BLaER1 (cell line): Measurements from ENCODE around the gene GALNTL6.
"Not testable (repeated sequence)": the region's sequence is repeated elsewhere in the genome, so short reads cannot be mapped to it uniquely, and the experiment has no call there.

ENCODE experiments used
- H3K27ac ChIP-seq: shearing (Covaris generic); formaldehyde crosslinking; 2 replicates; pipeline ENCODE4 v1.8.1; 2022
- H3K27me3 ChIP-seq: shearing (Covaris generic); formaldehyde crosslinking; 2 replicates; pipeline ENCODE4 v1.8.1; 2022
- H3K36me3 ChIP-seq: shearing (Covaris generic); formaldehyde crosslinking; 2 replicates; pipeline ENCODE4 v1.8.1; 2022
- H3K4me1 ChIP-seq: shearing (Covaris generic); formaldehyde crosslinking; 2 replicates; pipeline ENCODE4 v1.8.1; 2022
- H3K4me2 ChIP-seq: shearing (Covaris generic); formaldehyde crosslinking; 2 replicates; pipeline ENCODE4 v1.8.1; 2022
- H3K4me3 ChIP-seq: shearing (Covaris generic); formaldehyde crosslinking; 2 replicates; pipeline ENCODE4 v1.8.1; 2022
- H3K9ac ChIP-seq: shearing (Covaris generic); formaldehyde crosslinking; 2 replicates; pipeline ENCODE4 v1.8.1; 2022
- H3K9me3 ChIP-seq: shearing (Covaris generic); formaldehyde crosslinking; 2 replicates; pipeline ENCODE4 v1.8.1; 2022
- H4K20me1 ChIP-seq: shearing (Covaris generic); formaldehyde crosslinking; 2 replicates; pipeline ENCODE4 v1.8.1; 2022
- Cebpa-rat ChIP-seq: shearing (Covaris generic); IDR thresholded peaks from 2 replicates; pipeline ENCODE4 v1.8.1; 2022

The GALNTL6 gene

DNA sequence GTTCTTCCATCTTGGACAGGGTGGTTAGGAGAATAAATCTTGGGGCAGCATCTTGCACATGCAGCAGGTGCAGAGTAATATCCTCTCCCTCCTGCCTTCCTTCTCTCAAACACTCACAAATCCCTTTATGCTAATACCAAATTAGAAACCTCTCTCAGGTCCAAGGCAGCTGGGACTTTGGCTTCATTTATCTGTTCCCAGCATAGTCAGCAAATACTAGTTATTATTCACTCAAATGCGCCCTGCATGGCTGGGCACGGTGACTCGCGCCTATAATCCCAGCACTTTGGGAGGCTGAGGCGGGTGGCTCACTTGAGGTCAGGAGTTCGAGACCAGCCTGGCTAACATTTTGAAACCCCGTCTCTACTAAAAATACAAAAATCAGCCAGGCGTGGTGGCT, 1199.4 kb downstream of the GALNTL6 start:
- H3K27me3 ChIP-seq = no peaks in the 10 kb centered on the region
- no peak overlapping the region for H3K4me2 ChIP-seq
- H3K4me1 ChIP-seq = peaks cover 23% of the 10 kb centered on the region
- no peak overlapping the region for H3K27ac ChIP-seq
- no peak overlapping the region for H3K9ac ChIP-seq
- no peaks in the 10 kb centered on the region for H3K9me3 ChIP-seq
- H3K4me3 ChIP-seq = no peak overlapping the region
- H4K20me1 ChIP-seq = no peaks in the 10 kb centered on the region
- no peaks in the 10 kb centered on the region for H3K36me3 ChIP-seq
- no peak for TF ChIP-seq Cebpa-rat

DNA sequence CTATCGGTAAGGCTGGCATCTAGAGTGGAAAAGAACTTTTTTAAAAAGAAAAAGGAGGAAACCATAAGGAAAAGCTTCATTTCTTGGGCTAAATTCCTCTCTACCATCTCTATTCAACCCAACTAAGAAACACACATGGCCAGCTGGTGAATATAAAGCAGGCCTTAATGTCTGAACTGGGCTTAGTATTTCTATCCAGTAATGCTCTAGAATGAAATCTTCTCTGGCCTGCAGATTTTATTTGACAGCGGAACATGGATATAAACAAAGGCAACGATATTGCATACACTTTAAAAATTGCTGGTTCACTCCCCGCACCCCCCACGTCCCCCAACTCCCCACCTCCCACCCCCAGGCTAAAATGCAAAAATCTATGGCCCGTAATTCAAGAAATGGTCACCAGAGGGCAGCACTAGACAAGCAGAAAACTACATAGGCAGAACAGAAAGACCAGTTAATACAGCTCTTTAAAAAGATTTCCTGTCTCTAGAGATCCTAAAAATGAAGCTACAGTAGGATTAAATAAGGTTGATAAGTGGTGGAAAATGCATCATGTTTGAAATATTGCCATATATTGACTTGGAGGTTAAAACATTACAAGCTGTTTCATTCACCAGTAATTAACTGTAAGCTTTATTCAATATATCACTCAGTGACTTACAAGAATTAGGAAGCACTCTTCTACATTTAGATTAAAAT, 1200.2 kb downstream of the GALNTL6 start:
- no peak overlapping the region for H3K27ac ChIP-seq
- H3K4me2 ChIP-seq = peak overlapping the region; percentile 11; the same call in 1 of the 2 replicates
- TF ChIP-seq Cebpa-rat = no peak
- peaks cover 15% of the 10 kb centered on the region for H3K4me1 ChIP-seq
- H3K36me3 ChIP-seq = no peaks in the 10 kb centered on the region
- no peak overlapping the region for H3K4me3 ChIP-seq
- H3K9ac ChIP-seq = no peak overlapping the region
- no peaks in the 10 kb centered on the region for H3K27me3 ChIP-seq
- no peaks in the 10 kb centered on the region for H4K20me1 ChIP-seq
- H3K9me3 ChIP-seq = no peaks in the 10 kb centered on the region

DNA sequence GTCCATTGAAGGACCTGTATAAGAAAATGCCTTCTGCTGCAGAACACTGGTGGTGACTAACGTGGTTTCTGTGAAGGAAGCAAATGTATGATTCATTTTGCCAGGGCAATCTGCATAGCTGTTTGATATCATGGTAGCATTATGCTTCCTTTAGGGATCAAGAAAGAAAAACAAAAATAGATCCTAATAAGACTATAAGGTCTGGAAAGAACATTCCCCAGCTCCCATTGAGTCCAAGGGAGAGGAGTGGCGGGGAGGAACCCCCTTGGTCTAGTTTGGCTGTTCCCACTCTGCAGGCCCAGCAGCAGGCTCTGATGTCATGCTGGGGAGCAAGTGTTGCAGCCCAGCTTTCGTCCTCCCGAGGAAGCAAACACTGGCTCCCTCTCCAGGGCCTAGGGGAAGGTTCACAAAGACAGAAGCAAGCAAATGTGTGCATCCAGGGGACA, 1200.9 kb downstream of the GALNTL6 start:
- no peak overlapping the region for H3K4me2 ChIP-seq

DNA sequence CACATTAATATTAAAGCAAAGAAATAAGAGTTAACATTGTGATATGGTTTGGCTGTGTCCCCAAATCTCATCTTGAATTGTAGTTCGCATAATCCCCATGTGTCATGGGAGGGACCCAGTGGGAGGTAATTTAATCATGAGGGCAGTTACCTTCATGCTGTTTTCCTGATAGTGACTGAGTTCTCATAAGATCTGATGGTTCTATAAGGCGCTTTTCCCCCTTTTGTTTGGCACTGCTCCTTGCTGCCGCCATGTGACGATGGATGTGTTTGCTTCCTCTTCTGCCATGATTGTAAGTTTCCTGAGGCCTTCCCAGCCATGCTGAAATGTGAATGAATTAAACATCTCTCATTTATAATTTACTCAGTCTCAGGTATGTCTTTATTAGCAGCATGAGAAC, 1201.6 kb downstream of the GALNTL6 start:
- TF ChIP-seq Cebpa-rat = no peak
- H3K4me1 ChIP-seq = peaks cover 7% of the 10 kb centered on the region
- H3K9ac ChIP-seq = no peak overlapping the region
- no peak overlapping the region for H3K4me2 ChIP-seq
- H3K9me3 ChIP-seq = no peaks in the 10 kb centered on the region
- H3K27ac ChIP-seq = no peak overlapping the region
- H3K4me3 ChIP-seq = no peak overlapping the region
- no peaks in the 10 kb centered on the region for H4K20me1 ChIP-seq
- no peaks in the 10 kb centered on the region for H3K27me3 ChIP-seq
- no peaks in the 10 kb centered on the region for H3K36me3 ChIP-seq

More for the DNA sequence above, 1200.9 kb downstream of the GALNTL6 start:
- H3K9ac ChIP-seq = no peak overlapping the region
- H3K27ac ChIP-seq = no peak overlapping the region
- no peak for TF ChIP-seq Cebpa-rat
- no peaks in the 10 kb centered on the region for H3K36me3 ChIP-seq
- no peaks in the 10 kb centered on the region for H4K20me1 ChIP-seq
- no peaks in the 10 kb centered on the region for H3K27me3 ChIP-seq
- H3K4me1 ChIP-seq = peaks cover 8% of the 10 kb centered on the region
- no peak overlapping the region for H3K4me3 ChIP-seq
- no peaks in the 10 kb centered on the region for H3K9me3 ChIP-seq

DNA sequence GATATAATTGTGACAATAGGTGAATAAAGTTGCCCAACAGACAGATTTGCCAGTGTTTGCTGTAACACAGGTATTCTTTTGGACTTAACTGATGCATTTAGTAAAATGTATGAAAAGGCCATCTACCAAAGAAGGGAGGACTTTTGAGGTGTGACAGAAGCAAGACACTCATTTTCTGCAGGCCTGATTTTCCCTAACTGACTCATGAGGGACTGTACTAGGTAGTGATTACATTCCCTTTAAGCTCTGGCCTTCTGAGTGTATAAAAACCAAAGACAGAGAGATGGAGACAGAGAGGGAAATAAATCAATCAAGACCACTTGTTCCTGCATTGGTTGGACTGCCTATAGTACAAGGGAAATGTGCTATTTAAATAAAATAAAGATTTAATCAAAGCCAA, 1204.6 kb downstream of the GALNTL6 start:
- Histone ChIP-seq H3K4me2 (no peak overlapping the region), H3K4me1 (peaks cover 7% of the 10 kb centered on the region), H3K27ac (no peak overlapping the region), H4K20me1 (no peaks in the 10 kb centered on the region), H3K36me3 (no peaks in the 10 kb centered on the region), H3K4me3 (no peak overlapping the region), H3K27me3 (no peaks in the 10 kb centered on the region), H3K9ac (no peak overlapping the region), H3K9me3 (0 out of 2 replicates have a peak, but pooled peaks cover 3% of the 10 kb centered on the region)
- TF ChIP-seq Cebpa-rat = no peak

DNA sequence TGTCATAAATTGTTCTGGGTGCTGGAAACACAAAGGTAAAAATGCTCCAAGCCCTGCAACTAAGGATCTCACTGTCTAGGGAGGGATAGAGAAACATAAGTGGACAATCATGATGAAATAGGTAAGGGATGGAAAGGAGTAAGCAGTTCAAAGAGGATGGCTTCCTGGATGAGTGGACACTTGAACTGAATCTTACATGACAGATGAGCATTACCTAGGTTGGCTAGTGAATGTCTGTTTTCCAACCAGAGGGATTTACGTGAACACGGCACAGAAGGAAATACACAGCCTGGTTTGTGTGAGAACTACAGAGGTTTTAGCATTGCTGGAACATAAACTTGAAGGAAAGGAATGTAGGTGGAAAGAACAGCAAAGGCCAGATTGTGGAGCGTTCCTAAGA, 1205.2 kb downstream of the GALNTL6 start:
- no peaks in the 10 kb centered on the region for H3K36me3 ChIP-seq
- H3K27ac ChIP-seq = no peak overlapping the region
- H3K9ac ChIP-seq = no peak overlapping the region
- H3K9me3 ChIP-seq = 0 out of 2 replicates have a peak, but pooled peaks cover 3% of the 10 kb centered on the region
- H3K4me2 ChIP-seq = no peak overlapping the region
- H3K4me3 ChIP-seq = no peak overlapping the region
- TF ChIP-seq Cebpa-rat = no peak
- no peaks in the 10 kb centered on the region for H4K20me1 ChIP-seq
- peaks cover 7% of the 10 kb centered on the region for H3K4me1 ChIP-seq
- no peaks in the 10 kb centered on the region for H3K27me3 ChIP-seq

DNA sequence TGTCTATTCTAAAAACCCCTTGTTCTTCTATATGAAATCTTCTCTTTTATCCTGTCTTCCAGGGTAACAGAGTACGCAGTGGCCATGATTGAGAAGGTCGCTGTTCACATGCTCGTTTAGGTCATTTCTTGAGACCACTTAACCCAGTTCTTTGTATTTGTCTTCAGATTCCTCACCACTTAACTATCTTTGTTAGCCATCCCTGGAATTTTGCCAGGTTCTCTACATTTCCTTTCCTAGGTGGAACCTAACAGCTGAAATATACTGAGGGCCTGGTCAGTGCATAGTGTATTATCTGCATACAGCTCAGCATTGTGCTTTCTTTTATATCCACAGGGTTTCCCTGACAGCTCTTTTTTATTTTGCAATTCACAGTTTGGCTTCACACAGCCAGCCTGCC, 1206.5 kb downstream of the GALNTL6 start:
- Histone ChIP-seq H3K4me2 (no peak overlapping the region), H3K9me3 (0 out of 2 replicates have a peak, but pooled peaks cover 3% of the 10 kb centered on the region), H3K4me1 (peaks cover 7% of the 10 kb centered on the region), H3K9ac (no peak overlapping the region), H4K20me1 (no peaks in the 10 kb centered on the region), H3K36me3 (no peaks in the 10 kb centered on the region), H3K27me3 (no peaks in the 10 kb centered on the region), H3K4me3 (no peak overlapping the region), H3K27ac (no peak overlapping the region)
- no peak for TF ChIP-seq Cebpa-rat

DNA sequence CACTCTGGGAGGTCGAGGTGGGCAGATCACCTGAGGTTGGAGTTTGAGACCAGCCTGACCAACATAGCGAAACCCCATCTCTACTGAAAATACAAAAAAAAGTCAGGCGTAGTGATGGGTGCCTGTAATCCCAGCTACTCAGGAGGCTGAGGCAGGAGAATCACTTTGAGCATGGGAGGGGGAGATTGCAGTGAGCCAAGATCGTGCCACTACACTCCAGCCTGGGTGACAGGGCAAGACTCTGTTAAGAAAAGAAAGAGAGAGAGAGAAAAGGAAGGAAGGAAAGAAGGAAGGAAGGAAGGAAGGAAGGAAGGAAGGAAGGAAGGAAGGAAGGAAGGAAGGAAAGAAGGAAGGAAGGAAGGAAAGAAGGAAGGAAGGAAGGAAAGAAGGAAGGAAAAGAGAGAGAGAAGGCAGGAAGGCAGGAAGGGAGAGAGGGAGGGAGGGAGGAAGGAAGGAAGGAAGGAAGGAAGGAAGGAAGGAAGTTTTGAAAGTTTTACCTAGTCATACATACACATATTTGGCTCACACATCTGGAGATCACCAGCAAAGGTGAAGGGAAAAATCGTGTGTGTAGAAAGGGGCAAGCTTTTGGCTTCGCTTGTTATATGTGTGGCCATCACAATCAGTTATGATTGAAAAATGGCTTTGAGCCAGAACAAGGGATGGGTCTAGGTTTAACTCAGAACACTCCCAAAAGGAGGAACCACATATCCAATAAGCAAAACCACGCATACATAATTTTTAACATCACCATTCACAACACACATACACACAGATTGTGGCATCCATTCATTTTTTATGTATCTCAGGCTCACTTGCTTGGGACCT, 1208.8 kb downstream of the GALNTL6 start:
- H3K4me1 ChIP-seq = peaks cover 17% of the 10 kb centered on the region
- not testable (repeated sequence) for H3K4me2 ChIP-seq, H3K36me3 ChIP-seq, H3K4me3 ChIP-seq, H3K27ac ChIP-seq, H3K9ac ChIP-seq, H3K9me3 ChIP-seq, H3K27me3 ChIP-seq, H4K20me1 ChIP-seq

DNA sequence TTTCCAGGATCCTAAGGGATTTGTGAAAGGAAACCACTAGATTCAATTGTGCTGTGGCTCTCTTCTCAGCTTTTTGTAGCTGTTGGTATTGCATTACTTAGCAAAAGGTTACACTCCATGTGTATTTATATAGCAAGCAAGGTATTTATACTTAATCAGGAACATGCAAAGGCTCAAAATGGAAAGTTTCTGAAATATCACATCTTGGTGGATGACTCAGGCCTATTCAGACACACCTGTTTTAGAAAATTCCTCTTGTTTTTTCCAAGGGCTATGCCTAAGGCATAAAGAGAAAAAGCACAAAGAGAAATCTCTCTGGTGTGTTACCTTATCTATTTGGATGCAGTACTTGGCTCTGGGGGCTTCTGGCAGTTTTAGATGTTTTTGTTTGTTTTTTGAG, 1211.0 kb downstream of the GALNTL6 start:
- no peak overlapping the region for H3K4me3 ChIP-seq
- peak overlapping the region; percentile 66 for H3K4me2 ChIP-seq
- no peaks in the 10 kb centered on the region for H4K20me1 ChIP-seq
- TF ChIP-seq Cebpa-rat = no peak
- H3K36me3 ChIP-seq = no peaks in the 10 kb centered on the region
- no peaks in the 10 kb centered on the region for H3K27me3 ChIP-seq
- H3K9me3 ChIP-seq = 0 out of 2 replicates have a peak, but pooled peaks cover 3% of the 10 kb centered on the region
- H3K9ac ChIP-seq = 0 out of 2 replicates have a peak overlapping the region, but pooled peaks have one; percentile 12
- peaks cover 17% of the 10 kb centered on the region for H3K4me1 ChIP-seq
- peak overlapping the region; percentile 68 for H3K27ac ChIP-seq

DNA sequence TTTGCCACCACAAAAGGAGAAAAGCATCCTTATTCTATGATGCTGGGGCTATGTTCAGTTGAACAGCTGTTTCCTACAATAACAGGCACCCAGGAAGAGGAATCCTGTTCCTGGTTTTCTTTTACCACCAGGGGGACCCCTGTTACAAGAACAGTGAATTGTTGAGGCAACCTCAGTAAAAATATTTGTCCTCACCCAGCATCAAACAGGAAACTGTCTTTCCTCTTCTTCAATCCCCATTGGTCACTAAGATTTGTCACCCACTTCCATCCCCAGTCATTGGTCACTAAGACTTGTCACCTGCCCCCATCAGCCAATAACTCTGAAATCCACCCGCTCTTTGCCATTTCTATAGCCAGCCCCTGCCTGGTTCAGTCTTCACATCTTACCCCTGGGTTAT, 1211.9 kb downstream of the GALNTL6 start:
- Histone ChIP-seq H3K4me1 (peaks cover 21% of the 10 kb centered on the region), H3K36me3 (no peaks in the 10 kb centered on the region), H3K9me3 (0 out of 2 replicates have a peak, but pooled peaks cover 3% of the 10 kb centered on the region), H3K4me3 (no peak overlapping the region), H3K27me3 (no peaks in the 10 kb centered on the region), H4K20me1 (no peaks in the 10 kb centered on the region), H3K27ac (peak overlapping the region; percentile 68), H3K4me2 (peak overlapping the region; percentile 66), H3K9ac (no peak overlapping the region)
- no peak for TF ChIP-seq Cebpa-rat
